DMS153 (cell line): ENCODE data around the gene LRRFIP1.

ENCODE experiments used
- DNase-seq: peaks from one replicate; lab custom pipeline; 2025; lab: John Stamatoyannopoulos, UW

The LRRFIP1 gene

GRCh38 chr2:237702441-237703391 lies 75.3 kb downstream of the LRRFIP1 start:
- DNase-seq, result no peak

- DNase-seq, result no peak
These were observed 77.4 kb downstream of the LRRFIP1 start for GRCh38 chr2:237704501-237705434.

- no peak for DNase-seq
These were observed 78.9 kb downstream of the LRRFIP1 start for GRCh38 chr2:237706257-237706656.

- DNase-seq, result no peak
These were observed 80.6 kb downstream of the LRRFIP1 start for GRCh38 chr2:237708065-237708398.

- DNase-seq, result no peak
These were observed 81.1 kb downstream of the LRRFIP1 start for GRCh38 chr2:237708491-237708890.

- no peak for DNase-seq
These were observed 81.6 kb downstream of the LRRFIP1 start for GRCh38 chr2:237708961-237709360.

- no peak for DNase-seq
These were observed 84.2 kb downstream of the LRRFIP1 start for GRCh38 chr2:237711458-237712150.

- DNase-seq, result no peak
These were observed 85.3 kb downstream of the LRRFIP1 start for GRCh38 chr2:237712477-237713377.

GRCh38 chr2:237714690-237715458 lies 87.5 kb downstream of the LRRFIP1 start:
- DNase-seq, result no peak

- DNase-seq, result no peak
These were observed 88.1 kb downstream of the LRRFIP1 start for GRCh38 chr2:237715459-237715947.

GRCh38 chr2:237716011-237716410 lies 88.6 kb downstream of the LRRFIP1 start:
- no peak for DNase-seq

- no peak for DNase-seq
These were observed 90.2 kb downstream of the LRRFIP1 start for GRCh38 chr2:237717366-237718276.

- DNase-seq, result no peak
These were observed 90.9 kb downstream of the LRRFIP1 start for GRCh38 chr2:237718277-237718634.

- no peak for DNase-seq
These were observed 93.1 kb downstream of the LRRFIP1 start for GRCh38 chr2:237720444-237720843.

GRCh38 chr2:237720957-237721356 lies 93.6 kb downstream of the LRRFIP1 start:
- no peak for DNase-seq

GRCh38 chr2:237721458-237721857 lies 94.1 kb downstream of the LRRFIP1 start:
- DNase-seq, result no peak

GRCh38 chr2:237722616-237723015 lies 95.2 kb downstream of the LRRFIP1 start:
- no peak for DNase-seq

- DNase-seq, result no peak
These were observed 95.6 kb downstream of the LRRFIP1 start for GRCh38 chr2:237723023-237723422.

- DNase-seq, result peak; percentile 24
These were observed 96.2 kb downstream of the LRRFIP1 start for GRCh38 chr2:237723602-237724001.
